GM12892 (cell line): ENCODE measurements around the gene CHD5.

Experiments used
- POLR2AphosphoS5 ChIP-seq: IDR thresholded peaks from 2 replicates; pipeline ENCODE4 v1.6.1; 2011; ENCODE audit warnings: low read depth, low read length, control low read depth
- TAF1 ChIP-seq: IDR thresholded peaks from 2 replicates; pipeline ENCODE4 v1.6.1; 2011; ENCODE audit warnings: low read depth, mild to moderate bottlenecking, control low read depth, low read length, borderline replicate concordance

DNA sequence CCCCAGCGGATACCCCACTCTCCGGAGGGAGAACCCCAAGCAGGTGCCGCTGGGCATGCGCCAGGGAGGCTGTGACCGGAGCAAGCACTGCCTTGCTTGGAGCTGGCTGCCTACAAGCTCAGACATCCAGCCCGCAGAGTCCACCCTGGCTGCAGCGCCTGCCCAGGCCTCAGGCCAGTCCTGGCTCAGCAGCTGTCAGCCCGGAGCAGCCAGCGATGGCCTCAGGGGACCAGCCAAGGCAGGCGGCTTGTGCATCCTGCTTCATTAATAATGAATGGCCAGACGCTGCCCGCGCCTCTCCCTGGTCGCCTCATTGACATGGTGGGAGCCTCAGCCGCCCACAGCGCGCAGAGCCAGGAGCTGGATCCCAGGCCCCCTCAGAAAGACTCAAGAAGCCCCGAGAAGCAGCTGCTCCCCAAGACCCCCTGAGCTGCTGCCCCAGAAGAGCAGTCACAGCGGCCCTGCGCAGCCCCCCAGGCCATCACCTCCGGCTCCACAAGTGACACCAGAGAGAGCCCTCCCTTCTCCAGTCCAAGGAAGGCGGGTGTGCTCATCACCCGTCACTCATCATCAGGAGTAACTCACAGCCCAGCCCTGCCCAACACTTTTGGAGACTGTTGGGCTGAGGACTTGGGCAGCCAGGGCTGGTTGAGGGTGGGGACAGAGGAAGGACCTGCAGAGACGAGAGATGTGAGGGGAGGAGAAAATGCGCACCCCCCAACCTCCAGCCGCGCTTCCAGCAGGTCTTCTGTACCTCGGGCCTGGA lies 114.8 kb downstream of the CHD5 start:
- no peak for TF ChIP-seq TAF1
- no peak for TF ChIP-seq POLR2AphosphoS5
